K562 (cell line): ENCODE results near the gene RNASE2.

Experiments
- CREM ChIP-seq: IDR thresholded peaks from 2 replicates; pipeline ENCODE4 v1.6.1; 2014; ENCODE audit warnings: antibody characterized with exemption, low read depth
- ELF1 ChIP-seq: fragments of 200-800 bp; sonication (Bioruptor generic); IDR thresholded peaks from 2 replicates; pipeline ENCODE4 v1.6.1; 2016; ENCODE audit warnings: missing genetic modification characterization, missing compliant biosample characterization
- KLF16 ChIP-seq: IDR thresholded peaks from 2 replicates; pipeline ENCODE4 v1.6.1; 2016; ENCODE audit warnings: antibody characterized with exemption
- NCOA1 ChIP-seq: fragments of 450-650 bp; IDR thresholded peaks from 2 replicates; pipeline ENCODE4 v1.6.1; 2016; ENCODE audit warnings: low read depth
- SIRT6 ChIP-seq: IDR thresholded peaks from one replicate; pipeline ENCODE4 v1.6.1; 2012; ENCODE audit warnings: low read depth, mild to moderate bottlenecking, control low read depth, inconsistent platforms, low read length, moderate library complexity
- TF ChIP-seq, protein P1 (sequence below), 3 experiments: IDR thresholded peaks in 2 of 3; conservative IDR thresholded peaks in 1 of 3; 2 replicates each; pipeline ENCODE4 v1.5.1; 2011 to 2012; ENCODE audit warnings: low read length in 3 of 3, mild to moderate bottlenecking in 3 of 3, control low read depth in 2 of 3, improper control_type of control experiment in 1 of 3, inconsistent platforms in 1 of 3, low read depth in 1 of 3, mixed read lengths in 1 of 3, moderate library complexity in 1 of 3; ENCODE audit not compliant: insufficient read depth in 2 of 3

DNA sequence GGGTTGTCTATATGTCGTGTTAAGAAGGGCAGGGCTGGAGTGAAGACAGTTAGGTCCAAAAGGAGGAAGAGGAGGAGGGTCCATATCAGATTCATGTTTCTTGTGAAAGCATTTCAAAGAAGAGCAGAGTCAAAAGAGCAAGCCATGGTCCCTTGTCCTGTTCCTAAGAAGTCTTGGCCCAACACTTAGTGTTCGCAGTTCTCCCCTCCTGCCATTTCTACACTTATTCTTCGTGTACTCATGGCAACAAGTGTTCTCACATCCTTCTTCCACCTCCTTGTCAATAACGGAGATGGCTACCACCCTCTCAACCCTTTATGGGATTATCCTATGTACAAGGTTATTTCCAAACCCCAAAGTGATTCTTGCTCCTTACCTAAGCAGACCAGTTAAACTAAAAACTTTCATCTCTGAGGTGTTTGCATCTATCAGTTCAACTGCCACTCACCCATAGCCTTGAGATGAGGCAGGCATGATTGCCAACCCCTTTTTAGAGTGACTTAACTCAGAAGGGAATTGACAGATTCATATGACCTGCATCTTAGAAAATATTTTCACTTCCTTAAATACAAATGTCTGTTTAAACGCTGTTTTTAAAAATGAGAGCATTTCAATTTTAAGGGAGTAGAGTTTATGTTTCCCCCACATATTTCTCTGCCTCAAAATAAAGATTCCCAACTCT, 19.8 kb upstream of the RNASE2 start:
- no peak for TF ChIP-seq ELF1 (tag)
- no peak for TF ChIP-seq CREM
- TF ChIP-seq, protein P1, sequence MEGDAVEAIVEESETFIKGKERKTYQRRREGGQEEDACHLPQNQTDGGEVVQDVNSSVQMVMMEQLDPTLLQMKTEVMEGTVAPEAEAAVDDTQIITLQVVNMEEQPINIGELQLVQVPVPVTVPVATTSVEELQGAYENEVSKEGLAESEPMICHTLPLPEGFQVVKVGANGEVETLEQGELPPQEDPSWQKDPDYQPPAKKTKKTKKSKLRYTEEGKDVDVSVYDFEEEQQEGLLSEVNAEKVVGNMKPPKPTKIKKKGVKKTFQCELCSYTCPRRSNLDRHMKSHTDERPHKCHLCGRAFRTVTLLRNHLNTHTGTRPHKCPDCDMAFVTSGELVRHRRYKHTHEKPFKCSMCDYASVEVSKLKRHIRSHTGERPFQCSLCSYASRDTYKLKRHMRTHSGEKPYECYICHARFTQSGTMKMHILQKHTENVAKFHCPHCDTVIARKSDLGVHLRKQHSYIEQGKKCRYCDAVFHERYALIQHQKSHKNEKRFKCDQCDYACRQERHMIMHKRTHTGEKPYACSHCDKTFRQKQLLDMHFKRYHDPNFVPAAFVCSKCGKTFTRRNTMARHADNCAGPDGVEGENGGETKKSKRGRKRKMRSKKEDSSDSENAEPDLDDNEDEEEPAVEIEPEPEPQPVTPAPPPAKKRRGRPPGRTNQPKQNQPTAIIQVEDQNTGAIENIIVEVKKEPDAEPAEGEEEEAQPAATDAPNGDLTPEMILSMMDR (IDR thresholded peaks at IDR 0.05 in 2 of 3, conservative IDR thresholded peaks at IDR 0.05 in 1 of 3; ENCODE audit: insufficient read depth in 2 of 3, low read depth in 1 of 3, low read length in 3 of 3): no peak
- no peak for TF ChIP-seq NCOA1
- TF ChIP-seq KLF16: no peak
- TF ChIP-seq SIRT6: no peak
